IMR-90 (cell line): ENCODE measurements around the gene OR13C5. TPM values are rescaled to one million over a fixed set of nuclear protein-coding genes. Genes with fewer than 3 reads are reported as not detected.
"Not testable (repeated sequence)": the region's sequence is repeated elsewhere in the genome, so short reads cannot be mapped to it uniquely, and the experiment has no call there.

Source experiments
- ATAC-seq: fragments of 200-7000 bp; cut with Tn5 transposase; 2 replicates; pipeline ENCODE4 v1.9.1; 2020; ENCODE audit warnings: low read depth, mild to moderate bottlenecking, moderate library complexity
- BruUV-seq: library from RNA; stranded (reverse); fragments of 400-500 nt; replicated peaks from 2 replicates; lab custom pipeline; 2021; lab: Mats Ljungman, UMichigan
- CTCF ChIA-PET: fragments of 300-600 bp; formaldehyde crosslinking; extraction: SDS; loops from one replicate; lab custom pipeline; 2021; ENCODE audit warnings: antibody characterized with exemption; lab: Yijun Ruan, JAX
- POLR2A ChIA-PET: fragments of 300-600 bp; sonication (Branson Sonifier 250); formaldehyde crosslinking; loops from one replicate; lab custom pipeline; 2022; ENCODE audit warnings: antibody characterized with exemption; ENCODE audit not compliant: unreplicated experiment; lab: Charles Lee
- DNase-seq: peaks from one replicate; pipeline ENCODE4 v3.0.0; 2013
- H2AFZ ChIP-seq: replicated peaks from 2 replicates; pipeline ENCODE3; 2013; ENCODE audit warnings: low read length, mild to moderate bottlenecking; ENCODE audit not compliant: poor library complexity
- H2AK5ac ChIP-seq: 2 replicates; pipeline ENCODE4 v1.6.1; 2013; ENCODE audit warnings: low read depth, low read length, inconsistent platforms
- H2AK9ac ChIP-seq: replicated peaks from 2 replicates; pipeline ENCODE3; 2013; ENCODE audit warnings: mild to moderate bottlenecking, low read depth, low read length, moderate library complexity; ENCODE audit not compliant: poor library complexity
- H2BK120ac ChIP-seq: 2 replicates; pipeline ENCODE4 v1.6.1; 2013; ENCODE audit warnings: low read depth, low read length, inconsistent platforms
- H2BK15ac ChIP-seq: 3 replicates; pipeline ENCODE4 v1.6.1; 2013; ENCODE audit warnings: low read depth, low read length, inconsistent platforms
- H2BK20ac ChIP-seq: 2 replicates; pipeline ENCODE4 v1.6.1; 2013; ENCODE audit warnings: low read depth, mild to moderate bottlenecking, inconsistent platforms, low read length, moderate library complexity
- H2BK5ac ChIP-seq: 2 replicates; pipeline ENCODE4 v1.6.1; 2013; ENCODE audit warnings: mild to moderate bottlenecking, low read depth, low read length, inconsistent platforms; ENCODE audit not compliant: poor library complexity, severe bottlenecking
- H3K14ac ChIP-seq: replicated peaks from 2 replicates; pipeline ENCODE4 v1.6.1; 2013; ENCODE audit warnings: low read depth, low read length, inconsistent platforms
- H3K18ac ChIP-seq: 2 replicates; pipeline ENCODE4 v1.6.1; 2013; ENCODE audit warnings: low read depth, low read length, control low read depth
- H3K23ac ChIP-seq: 2 replicates; pipeline ENCODE4 v1.6.1; 2013; ENCODE audit warnings: low read depth, low read length, inconsistent platforms
- H3K27ac ChIP-seq: 2 replicates; pipeline ENCODE4 v1.5.1; 2013; ENCODE audit warnings: mild to moderate bottlenecking, control low read depth, low read length; ENCODE audit not compliant: insufficient read depth
- H3K27me3 ChIP-seq: 2 replicates; pipeline ENCODE4 v1.6.1; 2013; ENCODE audit warnings: low read length; ENCODE audit not compliant: control insufficient read depth, insufficient read depth
- H3K36me3 ChIP-seq: 2 replicates; pipeline ENCODE4 v1.6.1; 2013; ENCODE audit warnings: low read length, mixed read lengths; ENCODE audit not compliant: control insufficient read depth, insufficient read depth
- H3K4ac ChIP-seq: 2 replicates; pipeline ENCODE4 v1.6.1; 2013; ENCODE audit warnings: low read depth, low read length, inconsistent platforms
- H3K4me1 ChIP-seq: 2 replicates; pipeline ENCODE4 v1.6.1; 2013; ENCODE audit warnings: low read length, mixed read lengths; ENCODE audit not compliant: control insufficient read depth, insufficient read depth
- H3K4me2 ChIP-seq: 2 replicates; pipeline ENCODE4 v1.6.1; 2013; ENCODE audit warnings: low read depth, mild to moderate bottlenecking, control low read depth, low read length, moderate library complexity
- H3K4me3 ChIP-seq: 2 replicates; pipeline ENCODE4 v1.5.1; 2013; ENCODE audit warnings: low read depth, mild to moderate bottlenecking, control low read depth, low read length, moderate library complexity; ENCODE audit not compliant: insufficient read depth
- H3K56ac ChIP-seq: 2 replicates; pipeline ENCODE4 v1.6.1; 2013; ENCODE audit warnings: low read length, inconsistent platforms; ENCODE audit not compliant: insufficient read depth; ENCODE audit errors: extremely low read depth
- H3K79me1 ChIP-seq, 2 experiments: 2 replicates each; pipeline ENCODE4 v1.6.1; 2013; ENCODE audit warnings: low read length in 2 of 2, inconsistent platforms in 1 of 2, low read depth in 1 of 2
- H3K9ac ChIP-seq: 2 replicates; pipeline ENCODE4 v1.6.1; 2013; ENCODE audit warnings: low read depth, low read length, control low read depth
- H3K9me1 ChIP-seq: 2 replicates; pipeline ENCODE4 v1.6.1; 2013; ENCODE audit warnings: low read length, inconsistent platforms; ENCODE audit not compliant: insufficient read depth
- H3K9me3 ChIP-seq: 2 replicates; pipeline ENCODE4 v1.6.1; 2013; ENCODE audit warnings: low read length; ENCODE audit not compliant: control insufficient read depth, insufficient read depth
- H4K20me1 ChIP-seq: 2 replicates; pipeline ENCODE4 v1.6.1; 2013; ENCODE audit warnings: low read length, inconsistent platforms; ENCODE audit not compliant: insufficient read depth
- H4K5ac ChIP-seq: 2 replicates; pipeline ENCODE4 v1.6.1; 2013; ENCODE audit warnings: mild to moderate bottlenecking, low read depth, low read length, control low read depth
- H4K8ac ChIP-seq, 2 experiments: 2 replicates each; pipeline ENCODE4 v1.6.1; 2013; ENCODE audit warnings: low read depth in 2 of 2, low read length in 2 of 2, control low read depth in 1 of 2, inconsistent platforms in 1 of 2
- H4K91ac ChIP-seq: 2 replicates; pipeline ENCODE4 v1.6.1; 2013; ENCODE audit warnings: low read depth, low read length, inconsistent platforms; ENCODE audit not compliant: insufficient read depth
- dilution Hi-C: fragments of 300-500 bp; cut with HindIII; formaldehyde crosslinking; loops from one replicate; pipeline ENCODE4 v1.14.3; 2018; ENCODE audit warnings: low sequenced_read_pairs; ENCODE audit not compliant: unreplicated experiment
- in situ Hi-C: fragments of 300-500 bp; cut with MboI; formaldehyde crosslinking; loops from 3 replicates; pipeline ENCODE4 v1.14.3; 2019; ENCODE audit warnings: low sequenced_read_pairs, inconsistent platforms, mixed read lengths
- intact Hi-C: fragments of 100-400 bp; cut with micrococcal nuclease; formaldehyde crosslinking; loops from 2 replicates; pipeline ENCODE4 v1.10.0; 2022
- polyA plus RNA-seq, 3 experiments: library from polyadenylated mRNA; depleted of rRNA; stranded (reverse); fragments of >200 nt; gene quantifications; 2 replicates each; pipeline ENCODE4 v1.2.3, GENCODE V29; 2012; ENCODE audit warnings: low replicate concordance in 1 of 3
- total RNA-seq: library from RNA; depleted of rRNA; stranded (reverse); fragments of >200 nt; gene quantifications from 2 replicates; pipeline ENCODE4 v1.2.3, GENCODE V29; 2012

The OR13C5 gene
- total and polyA plus RNA-seq, 2 of the 4 experiments (the other 2 are of a cell fraction), result not detected

DNA sequence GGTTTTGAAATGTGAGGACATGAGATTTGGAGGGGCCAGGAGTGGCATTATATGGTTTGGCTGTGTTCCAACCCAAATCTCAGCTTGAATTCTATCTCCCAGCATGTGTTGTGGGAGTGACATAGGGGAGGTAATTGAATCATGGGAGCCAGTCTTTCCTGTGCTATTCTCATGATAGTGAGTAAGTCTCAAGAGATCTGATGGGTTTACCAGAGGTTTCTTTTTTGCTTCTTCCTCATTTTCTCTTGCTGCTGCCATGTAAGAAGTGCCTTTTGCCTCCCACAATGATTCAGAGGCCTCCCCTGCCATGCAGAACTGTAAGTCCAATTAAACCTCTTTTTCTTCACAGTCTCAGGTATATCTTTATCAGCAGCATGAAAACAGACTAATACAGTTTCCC lies 26.8 kb upstream of the OR13C5 start:
- H3K9ac ChIP-seq, H2BK120ac ChIP-seq, H2AK5ac ChIP-seq, DNase-seq, H4K91ac ChIP-seq, ATAC-seq, H4K8ac ChIP-seq, dilution Hi-C loops, H3K18ac ChIP-seq, in situ Hi-C loops, H3K79me1 ChIP-seq, H2AK9ac ChIP-seq, H3K4me3 ChIP-seq, POLR2A ChIA-PET, H3K23ac ChIP-seq, CTCF ChIA-PET, H3K9me3 ChIP-seq, H3K4me2 ChIP-seq, H2BK20ac ChIP-seq, H3K4me1 ChIP-seq, H3K4ac ChIP-seq, H2BK5ac ChIP-seq, BruUV-seq, H3K36me3 ChIP-seq, H2AFZ ChIP-seq, H3K14ac ChIP-seq, H4K5ac ChIP-seq, H3K56ac ChIP-seq, H3K27me3 ChIP-seq, H2BK15ac ChIP-seq, H3K9me1 ChIP-seq, H4K20me1 ChIP-seq, H3K27ac ChIP-seq, intact Hi-C loops: not testable (repeated sequence)
